HG03575 (cell line): Measurements from ENCODE around the gene TNNT3.
"Not testable (repeated sequence)": the region's sequence is repeated elsewhere in the genome, so short reads cannot be mapped to it uniquely, and the experiment has no call there.

ENCODE experiments used
- ATAC-seq: cut with Tn5 transposase; IDR thresholded peaks from one replicate; pipeline ENCODE4 v1.9.1; 2021; ENCODE audit not compliant: unreplicated experiment, insufficient number of reproducible peaks, low FRiP score; ENCODE audit errors: extremely low read depth

Gene TNNT3

GRCh38 chr11:1879941-1880720 lies 39.4 kb upstream of the TNNT3 start:
- ATAC-seq = no peak

GRCh38 chr11:1880746-1881441 lies 38.6 kb upstream of the TNNT3 start:
- no peak for ATAC-seq

GRCh38 chr11:1881442-1882264 lies 37.9 kb upstream of the TNNT3 start:
- ATAC-seq = no peak

- no peak for ATAC-seq
Observed at GRCh38 chr11:1882265-1883238, 37.0 kb upstream of the TNNT3 start.

GRCh38 chr11:1883346-1884302 lies 35.9 kb upstream of the TNNT3 start:
- no peak for ATAC-seq

- ATAC-seq = no peak
Observed at GRCh38 chr11:1884303-1884700, 35.2 kb upstream of the TNNT3 start.

- not testable (repeated sequence) for ATAC-seq
Observed at GRCh38 chr11:1886551-1886950, 33.0 kb upstream of the TNNT3 start.

GRCh38 chr11:1887451-1888346 lies 31.8 kb upstream of the TNNT3 start:
- ATAC-seq = no peak

- ATAC-seq = no peak
Observed at GRCh38 chr11:1888347-1888753, 31.2 kb upstream of the TNNT3 start.

- ATAC-seq = no peak
Observed at GRCh38 chr11:1888811-1889210, 30.7 kb upstream of the TNNT3 start.

- ATAC-seq = no peak
Observed at GRCh38 chr11:1889224-1889930, 30.1 kb upstream of the TNNT3 start.

- no peak for ATAC-seq
Observed at GRCh38 chr11:1889941-1890855, 29.3 kb upstream of the TNNT3 start.

- ATAC-seq = no peak
Observed at GRCh38 chr11:1890856-1891830, 28.4 kb upstream of the TNNT3 start.

GRCh38 chr11:1891831-1892115 lies 27.7 kb upstream of the TNNT3 start, which contains the start of gene PRR33:
Gene PRR33, minus strand, starts transcription at chr11:1891895. Its CDS starts 1,311 bp downstream, at chr11:1890584.
- ATAC-seq = no peak
